Stimulated activated CD4-positive, alpha-beta T cell treated with anti-CD3 and anti-CD28 coated beads, Interleukin-1b, Interleukin-23, amount 100 ng/mL, for 4 hours (primary cell): ENCODE results near the gene NBL1.

Experiments used
- DNase-seq, 2 donors: peaks; one replicate each; pipeline ENCODE4 v3.0.0-alpha.2; 2020; ENCODE audit warnings: low read depth in 2 of 2

Gene NBL1

GRCh38 chr1:19670787-19671186 lies 26.7 kb downstream of the NBL1 start:
- no peak for DNase-seq

DNA sequence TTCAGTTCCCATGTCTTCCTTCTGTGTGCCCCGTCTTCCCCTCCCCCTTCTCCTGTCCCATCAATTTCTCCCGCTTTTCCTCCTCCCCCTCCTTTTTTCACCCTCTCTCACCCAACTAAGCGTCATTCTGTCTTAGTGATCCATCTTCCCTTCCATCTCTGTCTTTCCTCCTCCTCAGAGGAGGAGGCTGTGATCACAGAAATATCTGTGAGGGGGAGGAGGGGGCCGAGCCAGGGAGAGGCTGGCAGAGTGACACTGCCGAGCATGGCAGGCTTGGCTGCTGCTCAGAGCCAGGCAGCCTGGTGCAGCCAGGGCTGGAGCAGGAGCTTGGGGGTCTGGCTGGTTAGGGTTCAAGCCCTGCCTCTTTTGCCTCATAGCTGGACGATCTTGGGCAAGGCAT lies 28.1 kb downstream of the NBL1 start:
- DNase-seq, result no peak

DNA sequence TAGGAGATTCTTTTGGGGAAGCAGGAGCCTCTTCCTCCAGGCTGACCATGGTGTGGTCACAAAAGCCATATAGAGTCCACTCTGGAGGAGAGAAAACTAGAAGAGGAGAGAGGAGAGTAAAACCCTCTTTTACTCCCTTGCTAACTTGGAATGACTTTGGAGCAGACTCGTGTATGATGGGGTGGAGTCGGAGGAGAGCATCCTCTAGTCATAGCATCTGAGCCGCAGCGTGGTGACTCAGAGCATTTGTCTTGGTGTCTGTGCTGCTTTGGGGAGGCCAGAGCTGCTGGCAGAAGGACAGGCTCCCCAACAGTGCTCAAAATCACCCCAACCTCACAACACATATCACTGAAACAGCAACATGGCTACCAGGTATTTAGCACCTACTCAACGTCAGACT lies 31.7 kb downstream of the NBL1 start:
- no peak for DNase-seq

DNA sequence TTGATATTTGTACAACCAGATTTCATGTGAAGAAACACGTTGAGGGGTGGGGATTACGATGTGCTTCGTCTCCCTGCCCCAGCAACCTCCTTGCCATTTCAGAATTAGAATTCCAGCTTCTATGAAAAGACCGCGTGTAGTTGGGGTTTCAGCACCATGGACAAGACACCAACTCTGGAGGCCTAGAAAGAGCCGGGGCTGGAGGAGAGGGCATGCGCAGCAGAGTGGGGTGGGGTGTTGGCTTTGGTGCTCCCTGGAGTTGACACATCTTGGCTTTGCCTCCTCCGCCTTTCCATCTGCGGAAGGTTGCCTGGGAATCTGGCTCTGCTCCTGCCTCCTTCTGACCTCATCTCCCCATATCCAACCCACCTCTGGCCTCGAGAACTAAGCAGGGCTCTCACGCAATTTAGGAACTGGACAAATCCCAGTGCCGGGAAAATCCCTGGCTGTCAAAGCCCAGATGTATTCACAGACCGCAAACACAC lies 32.4 kb downstream of the NBL1 start:
- no peak for DNase-seq

DNA sequence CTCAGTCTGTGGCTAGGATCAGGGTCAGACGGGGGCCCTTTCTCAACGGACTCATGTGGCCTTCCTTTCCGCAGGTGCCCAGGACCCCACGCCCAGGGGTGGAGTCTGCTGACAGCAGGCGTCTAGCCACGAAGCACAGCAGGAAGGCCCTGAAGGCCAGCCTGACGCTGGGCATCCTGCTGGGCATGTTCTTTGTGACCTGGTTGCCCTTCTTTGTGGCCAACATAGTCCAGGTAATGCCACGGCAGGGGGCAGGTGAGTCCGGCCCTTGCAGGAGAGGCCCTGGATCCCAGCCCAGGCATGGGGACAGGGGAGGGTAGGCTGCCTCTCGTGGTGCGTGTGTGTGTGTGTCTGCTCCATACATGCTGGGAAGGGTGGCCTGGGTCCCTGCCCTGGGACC lies 34.4 kb downstream of the NBL1 start:
- no peak for DNase-seq

DNA sequence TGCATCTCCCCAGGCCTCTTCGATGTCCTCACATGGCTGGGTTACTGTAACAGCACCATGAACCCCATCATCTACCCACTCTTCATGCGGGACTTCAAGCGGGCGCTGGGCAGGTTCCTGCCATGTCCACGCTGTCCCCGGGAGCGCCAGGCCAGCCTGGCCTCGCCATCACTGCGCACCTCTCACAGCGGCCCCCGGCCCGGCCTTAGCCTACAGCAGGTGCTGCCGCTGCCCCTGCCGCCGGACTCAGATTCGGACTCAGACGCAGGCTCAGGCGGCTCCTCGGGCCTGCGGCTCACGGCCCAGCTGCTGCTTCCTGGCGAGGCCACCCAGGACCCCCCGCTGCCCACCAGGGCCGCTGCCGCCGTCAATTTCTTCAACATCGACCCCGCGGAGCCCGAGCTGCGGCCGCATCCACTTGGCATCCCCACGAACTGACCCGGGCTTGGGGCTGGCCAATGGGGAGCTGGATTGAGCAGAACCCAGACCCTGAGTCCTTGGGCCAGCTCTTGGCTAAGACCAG lies 34.9 kb downstream of the NBL1 start:
- DNase-seq, result no peak

- DNase-seq, result no peak
Observed at GRCh38 chr1:19679691-19680090, 35.6 kb downstream of the NBL1 start.

GRCh38 chr1:19680644-19681043 lies 36.5 kb downstream of the NBL1 start:
- no peak for DNase-seq

DNA sequence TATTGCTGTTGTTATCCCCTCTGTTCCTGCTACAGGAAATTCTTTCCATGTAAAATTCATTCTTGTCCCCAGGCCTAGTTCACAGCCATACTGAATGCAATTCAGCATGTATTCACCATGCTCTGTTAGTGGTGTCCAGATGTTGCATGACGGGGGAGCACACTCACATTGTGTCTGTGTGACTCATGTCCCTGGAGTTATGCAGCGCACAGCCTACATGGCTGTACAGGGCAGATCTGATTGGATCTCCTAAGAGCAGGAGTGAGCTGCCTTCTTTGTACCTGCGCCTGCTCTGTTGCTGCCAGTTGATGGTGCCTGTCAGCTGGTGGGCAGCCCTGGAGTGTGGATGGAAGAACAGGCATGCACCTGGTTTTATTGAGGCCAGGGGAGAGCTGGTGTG lies 38.1 kb downstream of the NBL1 start:
- no peak for DNase-seq

GRCh38 chr1:19682901-19683300 lies 38.8 kb downstream of the NBL1 start:
- no peak for DNase-seq

- no peak for DNase-seq
Observed at GRCh38 chr1:19683351-19683750, 39.2 kb downstream of the NBL1 start.

DNA sequence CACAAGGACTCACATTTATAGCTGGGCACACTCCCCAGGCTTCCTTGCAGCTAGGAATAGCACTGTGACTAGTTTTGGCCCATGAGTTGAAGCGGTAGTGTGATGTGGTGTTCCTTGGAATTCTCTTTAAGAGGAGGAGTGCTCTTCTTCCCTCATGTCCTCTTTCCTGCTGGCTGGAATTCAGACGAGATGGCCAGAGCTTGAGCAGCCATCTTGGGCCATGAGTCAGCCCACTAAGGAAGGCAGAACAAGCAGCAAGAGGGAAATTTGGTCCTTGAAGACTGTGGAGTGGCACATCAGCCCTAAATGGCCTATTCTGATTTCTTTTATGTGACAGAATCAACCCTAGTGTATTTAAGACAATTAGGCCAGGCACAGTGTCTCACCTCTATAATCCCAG lies 40.6 kb downstream of the NBL1 start:
- no peak for DNase-seq

DNA sequence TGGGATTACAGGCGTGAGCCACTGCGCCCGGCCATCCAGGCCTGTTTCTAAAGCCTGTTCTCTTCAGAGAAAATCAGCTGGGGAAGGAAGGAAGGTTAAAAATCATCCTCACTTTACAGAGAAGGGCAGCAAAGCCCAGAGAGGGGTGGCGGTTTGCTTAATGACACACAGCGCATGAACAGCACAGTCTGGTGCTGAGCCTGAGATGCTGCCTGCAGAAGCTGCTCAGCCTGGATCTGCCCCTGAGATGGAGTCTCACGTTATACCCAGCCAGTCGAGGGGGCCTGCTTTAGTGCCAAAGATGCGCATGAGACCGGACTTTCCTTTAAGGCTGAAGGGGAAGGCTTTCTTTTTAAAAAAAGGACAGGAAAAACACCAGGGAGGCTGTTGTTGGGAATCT lies 41.9 kb downstream of the NBL1 start:
- DNase-seq, result no peak

GRCh38 chr1:19687414-19687813 lies 43.3 kb downstream of the NBL1 start:
- DNase-seq, result no peak

DNA sequence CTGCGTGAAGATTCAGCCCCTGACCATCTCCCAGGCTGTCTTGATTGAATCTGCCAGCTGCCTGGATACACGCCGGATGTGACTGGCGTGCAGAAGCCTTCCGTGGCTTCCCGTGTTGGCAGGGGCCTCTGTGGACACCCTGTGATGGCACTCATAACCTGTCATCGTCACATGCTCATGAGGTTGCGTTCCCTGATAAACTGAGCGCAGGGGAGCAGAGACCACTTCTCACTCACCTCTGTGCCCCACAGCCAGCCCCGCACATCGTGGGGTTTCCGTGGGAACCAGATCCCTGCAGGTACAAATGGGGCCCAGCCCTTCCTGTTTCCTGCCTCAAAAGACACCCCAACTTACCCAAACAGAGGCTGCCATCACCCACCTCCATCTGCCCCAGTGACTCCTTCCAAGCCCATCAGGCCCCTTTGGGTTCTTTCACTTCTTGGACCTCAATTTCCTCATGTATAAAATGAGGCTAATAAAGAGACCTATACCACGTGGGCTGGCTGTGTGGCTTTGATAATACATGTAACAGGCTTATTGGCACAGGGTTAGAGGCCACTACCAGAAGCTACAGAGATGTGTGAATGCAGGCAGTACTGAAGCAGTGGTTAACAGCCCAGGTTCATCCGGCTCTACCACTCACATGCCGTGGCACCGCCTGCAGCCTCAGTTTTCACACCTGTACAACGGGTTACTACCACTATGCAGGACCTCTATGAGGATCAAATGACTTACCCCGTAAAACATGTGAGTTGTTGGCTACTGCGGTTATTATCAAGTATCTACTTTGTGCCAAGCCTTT lies 44.1 kb downstream of the NBL1 start:
- no peak for DNase-seq

DNA sequence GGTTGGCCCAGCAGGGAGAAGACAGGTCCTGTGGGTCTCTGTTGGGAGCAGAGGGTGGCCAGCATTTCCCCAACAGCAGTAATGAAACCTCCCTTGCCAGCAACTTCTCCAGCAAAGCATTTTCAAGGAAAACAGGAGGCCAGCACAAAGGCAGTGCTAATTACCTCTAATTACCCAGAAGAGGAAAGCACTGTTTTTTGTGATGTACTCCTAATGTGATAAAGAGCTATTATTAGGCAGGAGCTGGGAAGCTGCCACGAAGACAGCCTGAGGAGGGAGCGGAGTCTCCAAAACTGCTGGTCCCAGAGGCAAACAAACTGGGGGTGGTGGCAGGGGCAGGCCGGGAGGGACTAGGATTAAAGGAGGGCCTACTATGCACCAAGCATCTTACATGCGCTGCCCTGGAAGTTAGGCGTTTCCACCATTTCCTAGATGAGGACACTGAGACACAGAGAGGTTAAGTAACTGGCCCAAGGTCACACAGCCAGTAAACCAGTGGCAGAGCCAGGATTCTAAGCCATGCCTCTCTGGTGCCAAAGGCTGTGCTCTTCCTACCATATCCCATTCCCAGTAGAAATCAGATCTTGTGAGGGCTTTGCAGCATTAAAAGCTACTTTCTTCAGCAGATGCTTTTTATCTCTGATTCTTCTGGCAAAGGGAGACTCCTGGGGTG lies 45.1 kb downstream of the NBL1 start:
- DNase-seq, result no peak

- DNase-seq, result no peak
Observed at GRCh38 chr1:19689856-19690255, 45.7 kb downstream of the NBL1 start.

GRCh38 chr1:19690342-19690741 lies 46.2 kb downstream of the NBL1 start:
- no peak for DNase-seq

GRCh38 chr1:19694298-19694697 lies 50.2 kb downstream of the NBL1 start:
- DNase-seq, result no peak

DNA sequence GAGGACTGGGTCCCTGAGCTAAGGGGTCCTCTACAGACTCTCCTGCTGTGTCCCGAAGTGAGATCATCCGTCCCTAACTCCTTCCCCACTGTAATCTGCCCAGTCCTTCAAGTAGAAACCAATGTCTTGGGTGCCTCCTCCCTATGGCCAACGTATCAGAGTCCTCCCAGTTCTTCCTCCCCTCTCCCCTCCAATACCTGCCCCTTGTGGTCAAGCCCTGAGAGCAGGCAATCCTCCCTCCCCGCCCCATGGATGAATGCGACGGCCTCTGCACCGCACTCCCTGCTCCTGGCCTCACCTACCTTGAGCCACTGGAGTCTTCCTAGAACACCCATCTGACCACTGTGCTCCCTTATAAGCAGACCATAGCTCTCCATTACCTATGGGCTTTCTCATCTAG lies 51.7 kb downstream of the NBL1 start:
- no peak for DNase-seq

DNA sequence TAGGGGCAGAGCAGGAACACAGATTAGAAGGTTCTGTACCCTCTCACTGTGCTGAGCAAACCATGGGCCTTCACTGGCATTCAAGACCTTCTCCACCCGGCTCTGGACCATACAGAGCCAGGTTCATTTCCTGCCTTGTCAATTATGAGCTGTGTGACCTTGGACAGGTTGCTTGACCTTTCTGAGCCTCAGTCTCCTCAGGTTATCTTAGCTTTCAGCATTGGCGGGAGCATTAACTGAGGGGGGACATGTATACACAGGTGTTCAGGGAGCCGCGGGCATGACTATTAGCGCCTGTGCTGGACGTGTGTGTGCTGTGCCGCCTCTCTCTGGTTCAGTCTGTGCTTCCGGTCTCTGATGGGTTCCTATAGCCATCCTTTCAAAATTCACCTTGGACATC lies 52.7 kb downstream of the NBL1 start:
- DNase-seq, result no peak

- DNase-seq, result no peak
Observed at GRCh38 chr1:19698181-19698580, 54.1 kb downstream of the NBL1 start.

DNA sequence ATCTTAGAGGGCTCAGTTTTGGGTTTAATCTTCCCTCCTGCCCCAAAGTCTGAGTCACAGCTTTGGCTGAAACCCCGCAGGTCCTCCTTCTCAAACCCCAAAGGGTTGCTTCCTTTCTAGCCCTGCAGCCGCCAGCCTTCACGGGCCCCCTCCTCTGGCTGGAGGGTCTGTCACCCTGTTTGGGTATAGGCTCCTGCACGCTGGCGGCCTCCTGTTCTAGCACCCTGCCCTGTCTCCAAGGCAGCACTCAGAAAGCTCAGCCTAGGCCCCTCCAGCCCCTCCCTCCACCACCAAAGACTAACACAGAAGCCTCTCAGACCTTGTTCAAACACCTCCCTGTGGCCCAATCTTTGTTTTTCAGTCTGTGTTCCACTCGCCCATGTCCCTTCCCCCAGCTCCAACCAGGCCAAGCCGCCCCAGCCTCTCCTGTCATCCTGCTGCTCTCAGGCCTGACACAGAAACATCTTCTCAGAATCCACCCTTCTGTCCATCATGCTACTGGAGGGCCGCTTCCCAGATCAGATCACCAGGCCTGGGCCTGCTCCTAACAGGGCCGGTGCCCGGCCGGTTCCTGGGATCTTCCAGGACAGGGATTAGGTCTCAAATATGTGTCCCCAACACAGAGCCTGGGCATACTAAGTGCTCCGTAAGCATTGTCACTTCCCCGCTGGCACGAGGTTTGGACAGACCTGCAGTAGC lies 56.1 kb downstream of the NBL1 start:
- DNase-seq, result no peak
